Activated CD4-positive, alpha-beta T cell treated with anti-CD3 and anti-CD28 coated beads, Interleukin-2, amount 50 U/mL, for 1 hour (primary cell): ENCODE results near the gene SEC61A2.
"Not testable (repeated sequence)": the region's sequence is repeated elsewhere in the genome, so short reads cannot be mapped to it uniquely, and the experiment has no call there.

Source experiments
- DNase-seq: peaks from one replicate; pipeline ENCODE4 v3.0.0-alpha.2; 2020

Gene SEC61A2

DNA sequence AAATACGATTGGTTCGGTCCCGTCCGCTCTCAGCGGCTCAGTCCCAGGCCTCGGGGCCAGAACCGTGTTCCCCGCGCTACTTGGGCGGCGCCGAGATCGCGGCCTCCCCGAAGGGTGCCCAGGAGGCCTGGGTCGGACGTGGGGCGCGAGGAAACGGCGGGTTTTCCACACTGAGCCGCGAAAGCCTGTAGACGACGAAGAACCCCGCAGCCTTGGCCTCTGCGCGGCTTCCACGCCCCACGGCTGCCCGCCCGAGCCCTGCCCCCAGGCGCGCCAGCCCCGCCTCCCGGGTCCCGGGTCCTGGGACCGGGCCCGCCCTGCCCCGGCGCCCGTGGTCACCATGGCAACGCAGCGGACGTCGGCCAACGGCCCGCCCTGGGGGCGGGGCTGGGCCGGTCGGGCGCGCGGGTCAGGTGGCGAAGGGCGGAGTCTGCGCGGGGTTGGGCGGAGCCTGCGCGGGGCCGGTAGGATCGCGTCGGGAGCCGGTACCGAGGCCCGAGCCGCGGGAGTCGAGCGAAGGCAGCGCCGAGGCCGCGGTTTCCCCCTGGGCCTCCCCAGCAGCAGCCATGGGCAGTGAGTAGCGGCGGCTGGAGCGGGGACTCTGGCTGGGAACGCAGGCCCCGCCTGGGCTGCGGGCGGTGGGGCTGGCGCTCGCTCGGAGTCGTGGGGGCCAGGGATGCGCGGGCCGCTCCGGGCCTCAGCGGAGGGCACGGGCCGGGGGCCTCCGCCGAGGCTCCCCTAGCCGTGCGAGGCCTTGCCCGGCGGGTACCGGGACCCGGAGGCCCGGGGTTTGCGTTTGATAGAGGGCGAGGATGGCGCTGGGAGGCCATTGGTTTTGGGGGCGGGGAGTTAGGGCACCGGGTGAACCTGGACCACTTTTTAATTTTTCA, at the start of gene SEC61A2:
Gene SEC61A2, plus strand, starts transcription at position 456 of the 890 bp plus-strand sequence. Its CDS starts 111 bp downstream, at position 567.
- peak; percentile 98 for DNase-seq

- DNase-seq = no peak
Observed at GRCh38 chr10:12081470-12081869, 48.0 kb upstream of the SEC61A2 start.

DNA sequence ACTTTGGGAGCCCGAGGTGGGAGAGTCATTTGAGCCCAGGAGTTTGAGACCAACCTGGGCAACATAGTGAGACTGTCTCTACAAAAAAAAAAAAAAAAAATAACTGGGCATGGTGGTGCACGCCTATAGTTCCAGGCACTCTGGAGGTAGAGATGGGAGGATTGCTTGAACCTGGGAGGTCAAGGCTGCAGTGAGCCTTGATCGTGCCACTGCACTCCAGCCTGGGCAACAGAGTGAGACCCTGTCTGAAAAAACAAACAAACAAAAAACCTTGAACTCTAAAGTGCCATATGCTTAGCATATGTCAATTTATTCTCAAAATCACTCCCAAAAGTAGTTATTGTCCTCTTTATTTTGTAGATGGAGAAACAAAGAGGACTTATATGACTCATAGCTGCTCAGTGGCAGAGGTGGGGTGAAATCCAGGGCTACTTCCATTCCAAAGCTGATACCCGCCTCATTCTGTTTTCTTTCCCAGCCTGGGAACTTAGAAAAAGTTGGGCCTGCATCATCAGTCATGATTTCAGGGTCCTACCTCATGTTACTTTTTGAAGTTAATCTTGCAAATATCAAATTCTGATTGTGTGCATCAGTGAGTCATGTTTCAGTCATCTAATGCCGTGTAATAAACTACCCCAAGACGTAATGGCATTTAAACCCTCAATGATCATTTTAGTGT, 47.5 kb upstream of the SEC61A2 start:
- DNase-seq = no peak

DNA sequence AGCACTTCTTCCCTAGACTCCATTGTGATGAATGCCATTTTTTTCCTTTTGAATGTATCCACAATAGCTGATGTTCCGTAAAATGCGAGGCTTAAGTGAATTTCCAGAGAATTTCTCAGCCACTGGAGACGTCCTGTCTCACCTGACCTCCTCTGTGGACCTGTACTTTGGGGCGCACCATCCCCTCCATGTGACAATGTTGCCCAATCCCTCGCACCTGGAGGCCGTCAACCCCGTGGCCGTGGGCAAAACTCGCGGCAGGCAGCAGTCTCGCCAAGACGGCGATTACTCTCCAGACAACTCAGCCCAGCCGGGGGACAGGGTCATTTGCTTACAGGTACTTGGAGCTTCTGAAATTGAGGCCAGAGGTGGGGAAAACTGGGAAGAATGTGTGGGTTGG, 40.6 kb upstream of the SEC61A2 start:
- DNase-seq = no peak

- DNase-seq = no peak
Observed at GRCh38 chr10:12091421-12091820, 38.1 kb upstream of the SEC61A2 start.

DNA sequence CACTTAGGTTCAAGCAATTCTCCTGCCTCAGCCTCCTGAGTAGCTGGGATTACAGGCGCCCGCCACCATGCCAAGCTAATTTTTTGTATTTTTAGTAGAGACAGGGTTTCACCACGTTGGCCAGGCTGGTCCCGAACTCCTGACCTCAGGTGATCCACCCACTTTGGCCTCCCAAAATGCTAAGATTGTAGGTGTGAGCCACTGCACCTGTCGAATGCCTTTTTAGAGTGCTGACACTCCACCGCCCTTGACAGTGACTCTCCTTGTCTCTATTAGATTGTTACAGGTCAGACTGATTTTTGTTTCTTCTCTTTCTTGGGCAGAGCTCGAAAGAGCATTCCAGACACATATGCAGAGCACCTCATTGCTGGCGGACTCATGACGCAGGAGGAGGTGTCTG, 32.1 kb upstream of the SEC61A2 start:
- not testable (repeated sequence) for DNase-seq

- no peak for DNase-seq
Observed at GRCh38 chr10:12097791-12098190, 31.7 kb upstream of the SEC61A2 start.

GRCh38 chr10:12098966-12099365, 30.5 kb upstream of the SEC61A2 start:
- DNase-seq = no peak

GRCh38 chr10:12103802-12104201, 25.7 kb upstream of the SEC61A2 start:
- no peak for DNase-seq

- no peak for DNase-seq
Observed at GRCh38 chr10:12107781-12108180, 21.7 kb upstream of the SEC61A2 start.

- no peak for DNase-seq
Observed at GRCh38 chr10:12109286-12109685, 20.2 kb upstream of the SEC61A2 start.

DNA sequence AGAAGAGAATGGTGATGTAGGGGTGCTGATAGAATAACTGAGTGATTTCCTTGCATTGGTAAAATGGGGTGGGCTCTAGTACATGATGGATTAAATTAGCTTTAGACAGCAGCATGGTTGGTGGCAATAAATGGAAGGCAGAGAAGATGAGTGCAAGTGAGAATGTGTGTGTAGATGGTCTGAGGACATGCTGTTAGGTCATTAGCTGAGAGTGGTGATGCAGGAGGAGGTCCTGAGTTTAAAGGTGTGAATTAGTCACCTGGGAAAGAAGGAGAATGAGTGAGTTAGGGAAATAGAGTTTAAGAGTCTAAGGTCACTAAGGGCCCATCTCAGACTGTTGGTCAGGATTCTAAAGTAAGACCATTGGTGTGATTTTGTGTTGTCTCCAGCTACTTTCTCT, 17.9 kb upstream of the SEC61A2 start:
- no peak for DNase-seq

GRCh38 chr10:12113627-12114026, 15.8 kb upstream of the SEC61A2 start:
- no peak for DNase-seq

DNA sequence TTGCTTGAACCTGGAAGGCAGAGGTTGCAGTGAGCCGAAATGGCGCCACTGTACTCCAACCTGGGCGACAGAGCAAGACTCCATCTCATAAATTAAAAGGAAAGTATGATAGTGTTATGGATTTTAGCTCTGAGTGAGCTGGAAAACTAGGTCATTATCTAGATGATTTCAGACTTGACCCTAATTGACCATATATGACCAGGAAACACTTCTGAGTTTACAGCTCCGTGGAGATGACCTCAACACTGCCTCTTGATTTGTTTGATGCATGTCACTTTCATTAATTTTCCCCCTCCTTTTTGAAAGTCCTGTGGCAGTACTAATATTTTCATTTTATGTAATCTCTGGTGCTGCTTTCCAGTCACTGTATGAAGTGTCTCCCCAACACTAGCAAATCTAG, 7.8 kb upstream of the SEC61A2 start:
- no peak for DNase-seq

- DNase-seq = peak; percentile 17
Observed at GRCh38 chr10:12130237-12130872, 878 bp downstream of the SEC61A2 start.

- no peak for DNase-seq
Observed at GRCh38 chr10:12135631-12136030, 6.2 kb downstream of the SEC61A2 start.

DNA sequence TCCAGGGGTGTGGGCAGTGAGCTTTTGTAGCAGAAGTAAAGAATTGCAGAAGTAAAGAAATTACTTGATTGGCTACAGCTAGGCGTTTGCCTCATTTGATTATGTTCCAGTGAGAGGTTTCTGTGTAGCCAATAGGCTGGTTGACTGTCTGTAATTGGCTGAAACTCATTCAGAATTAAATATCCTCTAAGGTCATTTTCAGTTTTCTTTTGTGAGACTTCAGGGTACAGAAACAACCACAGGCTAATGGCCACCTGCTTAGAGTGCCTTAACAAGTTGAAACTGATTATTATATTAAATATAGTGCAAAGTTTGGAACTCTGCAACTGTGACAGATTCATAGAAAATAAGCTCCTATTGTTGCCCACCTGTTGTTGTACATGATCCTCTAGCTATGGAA, 10.6 kb downstream of the SEC61A2 start:
- no peak for DNase-seq

- no peak for DNase-seq
Observed at GRCh38 chr10:12144538-12144937, 15.1 kb downstream of the SEC61A2 start.

DNA sequence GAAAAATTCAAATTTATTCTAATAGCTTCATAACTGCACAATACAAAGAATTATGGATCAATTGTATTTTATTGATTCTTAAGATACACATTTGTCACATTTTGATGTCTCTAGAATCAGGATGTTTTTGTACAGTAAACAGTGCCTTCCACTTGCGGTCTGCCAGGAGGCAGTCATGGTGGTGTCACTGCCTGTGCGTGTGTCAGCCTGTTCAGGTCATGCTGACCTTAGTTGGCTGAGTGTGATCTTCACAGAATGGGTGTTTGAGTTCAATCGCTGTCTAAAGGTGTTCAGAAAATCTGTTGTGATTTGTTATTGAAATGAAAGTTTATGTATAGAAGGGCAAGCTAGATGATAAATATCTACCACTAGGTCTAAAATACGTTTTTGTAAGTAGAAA, 20.7 kb downstream of the SEC61A2 start:
- no peak for DNase-seq

- no peak for DNase-seq
Observed at GRCh38 chr10:12154516-12154915, 25.0 kb downstream of the SEC61A2 start.

GRCh38 chr10:12156367-12157123, 27.1 kb downstream of the SEC61A2 start:
- no peak for DNase-seq

- no peak for DNase-seq
Observed at GRCh38 chr10:12158111-12158510, 28.6 kb downstream of the SEC61A2 start.

- DNase-seq = no peak
Observed at GRCh38 chr10:12160664-12161063, 31.2 kb downstream of the SEC61A2 start.
